Small intestine (tissue), 7 donors: Measurements from ENCODE around the gene MAB21L2. TPM values are rescaled to one million over a fixed set of nuclear protein-coding genes. Genes with fewer than 3 reads are reported as not detected.
"Not testable (repeated sequence)": the region's sequence is repeated elsewhere in the genome, so short reads cannot be mapped to it uniquely, and the experiment has no call there.

ENCODE experiments used
- DNase-seq, 2 donors: peaks; one replicate each; pipeline versions ENCODE4 v3.0.0 to v3.0.0-alpha.2; 2013
- FAIRE-seq: peaks from 2 replicates; lab custom pipeline; 2012; peaks lifted over from hg19 to GRCh38; lab: Jason Lieb, UNC
- H3K27ac ChIP-seq, 3 donors: one replicate each; pipeline ENCODE4 v1.5.1; 2013; ENCODE audit warnings: low read length in 2 of 3, mild to moderate bottlenecking in 2 of 3, control low read depth in 1 of 3, inconsistent platforms in 1 of 3, low read depth in 1 of 3, moderate library complexity in 1 of 3
- H3K27me3 ChIP-seq, 3 donors: one replicate each; pipeline ENCODE4 v1.6.1; 2013; ENCODE audit warnings: low read length in 3 of 3, inconsistent platforms in 1 of 3; ENCODE audit not compliant: control insufficient read depth in 3 of 3, insufficient read depth in 3 of 3
- H3K36me3 ChIP-seq, 3 donors: one replicate each; pipeline ENCODE4 v1.6.1; 2013; ENCODE audit warnings: low read length in 3 of 3, inconsistent platforms in 1 of 3, low read depth in 1 of 3, mild to moderate bottlenecking in 1 of 3, moderate library complexity in 1 of 3; ENCODE audit not compliant: control insufficient read depth in 3 of 3, insufficient read depth in 2 of 3
- H3K4me1 ChIP-seq, 3 donors: one replicate each; pipeline ENCODE4 v1.6.1; 2013; ENCODE audit warnings: low read length in 2 of 3, inconsistent platforms in 1 of 3, low read depth in 1 of 3, mild to moderate bottlenecking in 1 of 3, moderate library complexity in 1 of 3; ENCODE audit not compliant: control insufficient read depth in 3 of 3, insufficient read depth in 2 of 3
- H3K4me3 ChIP-seq, 3 donors: one replicate each; pipeline ENCODE4 v1.5.1; 2013; ENCODE audit warnings: low read length in 3 of 3, control low read depth in 1 of 3, inconsistent platforms in 1 of 3, low read depth in 1 of 3, mild to moderate bottlenecking in 1 of 3, moderate library complexity in 1 of 3
- H3K9me3 ChIP-seq, 2 donors: one replicate each; pipeline ENCODE4 v1.6.1; 2013; ENCODE audit warnings: low read depth in 1 of 2, low read length in 1 of 2; ENCODE audit not compliant: control insufficient read depth in 2 of 2, insufficient read depth in 1 of 2
- WGBS, 3 donors: extraction: QIAGEN DNeasy Blood & Tissue Kit; methylation state at CpG; one replicate each; pipeline ENCODE4 v1.1.7; 2013; 5-methylcytosine and 5-hydroxymethylcytosine counted together
- polyA plus RNA-seq, 4 donors: library from polyadenylated mRNA; stranded (reverse) in 3 of 4; unstranded in 1 of 4; fragments of 200-250 nt in 3 of 4; fragments of 120-200 nt in 1 of 4; gene quantifications; one replicate each; pipeline versions ENCODE4 v1.2.1 to v1.2.3, GENCODE V29; 2013
- donor health status: healthy with polysubstance abuse.
- donor health status: control.
- donor health status: control.
- donor health status: Bipolar disorder and iron deficiency.
- donor health status: healthy.

The MAB21L2 gene
- polyA plus RNA-seq, 4 donors = 0.89 to 11.7 (median 9.5) TPM

DNA sequence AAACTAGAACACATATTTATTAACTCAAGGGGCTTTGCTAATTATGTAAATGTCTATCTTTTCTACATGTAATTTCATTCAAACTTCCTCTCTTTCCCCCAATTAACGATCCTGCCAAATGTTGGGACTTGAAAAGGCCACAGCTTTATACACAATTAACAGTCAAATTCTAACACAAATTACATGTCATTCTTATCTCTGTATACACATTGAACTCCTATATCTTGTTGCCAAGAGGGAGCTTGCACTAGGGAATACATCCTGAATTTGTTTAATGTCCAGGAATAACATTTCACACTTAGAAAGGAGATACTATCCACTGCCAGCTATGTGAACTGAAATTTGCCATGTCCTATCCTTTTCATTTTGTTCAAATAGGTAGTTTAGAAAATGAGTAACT is 38.9 kb upstream of the MAB21L2 start:
- Histone ChIP-seq H3K4me1 (no peaks in the 10 kb centered on the region), H3K9me3 (no peaks in the 10 kb centered on the region), H3K36me3 (no peaks in the 10 kb centered on the region), H3K27ac (no peak overlapping the region), H3K27me3 (no peaks in the 10 kb centered on the region), H3K4me3 (no peak overlapping the region)
- FAIRE-seq (no peak), DNase-seq (no peak)
- 49 to 74% (median 67%) methylated on average over 1 of the region's 1 CpG for WGBS, 3 donors

DNA sequence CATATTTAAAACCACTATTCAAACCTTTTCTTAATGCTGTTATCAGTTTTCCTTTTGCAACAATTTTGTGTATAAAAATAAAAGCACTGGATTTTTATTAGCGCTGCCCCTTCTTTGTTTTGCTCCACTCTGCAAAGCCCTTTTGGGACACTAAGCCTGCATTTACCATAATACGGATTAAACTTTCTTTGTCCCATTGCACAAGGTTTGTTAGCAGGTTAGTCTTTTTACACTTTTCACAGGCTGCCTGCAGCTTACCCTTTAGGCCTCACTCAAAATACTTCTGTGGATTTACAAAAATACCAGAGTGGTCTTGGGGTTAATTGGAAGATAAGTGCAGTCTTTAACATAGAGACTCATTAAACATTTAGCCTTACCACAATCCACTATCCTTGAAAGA is 35.7 kb upstream of the MAB21L2 start:
- no peaks in the 10 kb centered on the region for H3K9me3 ChIP-seq
- DNase-seq = no peak
- H3K36me3 ChIP-seq = no peaks in the 10 kb centered on the region
- FAIRE-seq = no peak
- H3K4me1 ChIP-seq = no peaks in the 10 kb centered on the region
- H3K27me3 ChIP-seq = no peaks in the 10 kb centered on the region
- H3K27ac ChIP-seq = no peak overlapping the region
- 94 to 100% (median 95%) methylated on average over 2 of the region's 2 CpGs for WGBS, 3 donors
- H3K4me3 ChIP-seq = no peak overlapping the region

GRCh38 chr4:150547154-150547838 is 34.7 kb upstream of the MAB21L2 start:
- H3K9me3 ChIP-seq = peaks cover 0 to 2% of the 10 kb centered on the region in 2 donors
- no peak overlapping the region for H3K27ac ChIP-seq
- H3K36me3 ChIP-seq = peaks cover 0 to 2% (median 0%) of the 10 kb centered on the region in 3 donors
- H3K4me3 ChIP-seq = no peak overlapping the region
- no peaks in the 10 kb centered on the region for H3K4me1 ChIP-seq
- no peak for FAIRE-seq
- no peak for DNase-seq
- no peaks in the 10 kb centered on the region for H3K27me3 ChIP-seq
- WGBS, 3 donors = 81 to 93% (median 83%) methylated on average over 4 of the region's 4 CpGs

DNA sequence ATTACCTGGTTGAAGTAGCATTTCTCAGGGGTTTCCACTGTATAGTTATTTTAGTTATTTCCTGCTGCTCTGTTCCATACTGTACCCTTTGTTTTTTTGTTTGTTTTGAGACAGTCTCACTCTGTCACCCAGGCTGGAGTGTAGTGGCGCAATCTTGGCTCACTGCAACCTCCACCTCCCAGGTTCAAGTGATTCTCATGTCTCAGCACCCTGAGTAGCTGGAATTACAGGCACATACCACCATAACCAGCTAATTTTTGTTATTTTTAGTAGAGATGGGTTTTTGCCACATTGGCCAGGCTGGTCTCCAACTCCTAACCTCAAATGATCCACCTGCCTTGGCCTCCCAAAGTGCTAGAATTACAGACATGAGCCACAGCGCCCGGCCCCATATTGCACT is 24.1 kb upstream of the MAB21L2 start:
- H3K4me1 ChIP-seq, H3K9me3 ChIP-seq, H3K27me3 ChIP-seq, H3K36me3 ChIP-seq, H3K4me3 ChIP-seq, FAIRE-seq, DNase-seq, H3K27ac ChIP-seq: not testable (repeated sequence)
- 97 to 100% (median 97%) methylated on average over 3 of the region's 3 CpGs for WGBS, 3 donors

GRCh38 chr4:150561143-150561737 is 20.7 kb upstream of the MAB21L2 start:
- WGBS, 3 donors = 95 to 98% (median 96%) methylated on average over 2 of the region's 2 CpGs
- Histone ChIP-seq H3K27me3 (no peaks in the 10 kb centered on the region), H3K4me3 (no peak overlapping the region), H3K36me3 (no peaks in the 10 kb centered on the region), H3K4me1 (no peaks in the 10 kb centered on the region), H3K9me3 (peaks cover 0 to 6% of the 10 kb centered on the region in 2 donors), H3K27ac (no peak overlapping the region)
- FAIRE-seq (no peak), DNase-seq (no peak)

DNA sequence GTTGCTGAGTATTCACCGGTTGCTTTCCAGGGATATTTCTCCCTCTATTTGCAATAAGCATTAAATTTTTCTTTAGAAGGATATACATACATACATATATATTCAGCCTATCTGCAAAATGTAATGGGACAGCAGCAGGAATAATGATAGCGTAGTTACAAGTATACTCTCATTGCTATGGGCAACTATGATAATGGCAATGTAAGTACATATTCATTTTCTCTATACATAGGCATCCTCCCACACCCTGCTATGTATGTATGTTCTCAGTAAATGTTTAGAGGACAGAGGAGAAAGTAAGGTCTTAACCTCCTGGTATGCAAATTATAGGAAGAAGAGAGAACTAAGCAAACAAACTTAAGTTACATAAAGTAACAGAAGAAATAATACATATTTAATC is 19.7 kb upstream of the MAB21L2 start:
- 95 to 99% (median 99%) methylated on average over 2 of the region's 2 CpGs for WGBS, 3 donors
- H3K4me3 ChIP-seq = no peak overlapping the region
- no peaks in the 10 kb centered on the region for H3K36me3 ChIP-seq

DNA sequence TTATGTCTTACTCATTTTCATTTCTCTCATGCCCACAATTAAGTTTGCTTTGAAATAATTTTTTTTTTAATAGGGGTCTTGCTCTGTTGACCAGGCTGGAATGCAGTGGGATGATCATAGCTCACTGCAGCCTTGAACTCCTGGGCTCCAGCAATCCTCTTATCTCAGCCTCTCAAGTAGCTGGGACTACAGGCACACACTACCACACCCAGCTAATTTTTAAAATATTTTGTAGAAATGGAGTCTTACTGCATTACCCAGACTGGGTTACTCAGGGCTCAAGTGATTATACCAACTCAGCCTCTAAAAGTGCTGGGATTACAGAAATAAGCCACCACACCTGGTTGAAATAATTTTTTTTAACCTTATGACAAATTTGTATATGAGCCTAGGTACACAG is 19.2 kb upstream of the MAB21L2 start:
- Histone ChIP-seq H3K4me3 (no peak overlapping the region), H3K36me3 (no peaks in the 10 kb centered on the region), H3K27me3 (no peaks in the 10 kb centered on the region), H3K9me3 (peaks cover 0 to 6% of the 10 kb centered on the region in 2 donors), H3K27ac (no peak overlapping the region), H3K4me1 (no peaks in the 10 kb centered on the region)
- FAIRE-seq = no peak
- no peak for DNase-seq

More for the DNA sequence above, 19.7 kb upstream of the MAB21L2 start:
- H3K27me3 ChIP-seq = no peaks in the 10 kb centered on the region
- FAIRE-seq (no peak), DNase-seq (no peak)
- H3K4me1 ChIP-seq = no peaks in the 10 kb centered on the region
- peaks cover 0 to 6% of the 10 kb centered on the region in 2 donors for H3K9me3 ChIP-seq
- no peak overlapping the region for H3K27ac ChIP-seq

DNA sequence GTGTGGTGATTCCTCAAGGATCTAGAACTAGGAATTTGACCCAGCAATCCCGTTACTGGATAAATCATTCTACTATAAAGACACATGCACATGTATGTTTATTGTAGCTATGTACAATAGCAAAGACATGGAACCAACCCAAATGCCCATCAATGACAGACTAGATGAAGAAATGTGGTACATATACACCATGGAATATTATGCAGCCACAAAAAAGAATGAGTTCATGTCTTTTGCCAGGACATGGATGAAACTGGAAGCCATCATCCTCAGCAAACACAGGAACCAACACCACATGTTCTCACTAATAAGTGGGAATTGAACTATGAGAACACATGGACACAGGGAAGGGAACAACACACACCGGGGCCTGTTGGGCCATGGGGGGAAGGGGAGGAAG is 17.0 kb upstream of the MAB21L2 start:
- not testable (repeated sequence) for H3K4me3 ChIP-seq, H3K4me1 ChIP-seq, H3K27me3 ChIP-seq, FAIRE-seq, DNase-seq, H3K36me3 ChIP-seq, H3K9me3 ChIP-seq, H3K27ac ChIP-seq
- WGBS, 3 donors = 96 to 100% (median 100%) methylated on average over 2 of the region's 2 CpGs
